Spinal cord (tissue), 10 donors: Measurements from ENCODE around the gene ST7. TPM values are rescaled to one million over a fixed set of nuclear protein-coding genes. Genes with fewer than 3 reads are reported as not detected.
"Not testable (repeated sequence)": the region's sequence is repeated elsewhere in the genome, so short reads cannot be mapped to it uniquely, and the experiment has no call there.

Experiments used
- DNase-seq, 6 donors: peaks; one replicate each; pipeline versions ENCODE4 v3.0.0 to v3.0.0-alpha.2; 2013 to 2015; ENCODE audit warnings: low spot score in 6 of 6, low read depth in 4 of 6
- H3K27ac ChIP-seq: one replicate; pipeline ENCODE4 v1.5.1; 2013; ENCODE audit warnings: low read depth, low read length, control low read depth
- H3K27me3 ChIP-seq: one replicate; pipeline ENCODE4 v1.6.1; 2013; ENCODE audit warnings: low read length; ENCODE audit not compliant: control insufficient read depth, insufficient read depth
- H3K36me3 ChIP-seq: one replicate; pipeline ENCODE4 v1.6.1; 2013; ENCODE audit warnings: low read length; ENCODE audit not compliant: control insufficient read depth, insufficient read depth
- H3K4me1 ChIP-seq: one replicate; pipeline ENCODE4 v1.6.1; 2013; ENCODE audit warnings: low read length; ENCODE audit not compliant: control insufficient read depth, insufficient read depth
- H3K4me3 ChIP-seq: one replicate; pipeline ENCODE4 v1.5.1; 2013; ENCODE audit warnings: low read depth, low read length, control low read depth
- H3K9me3 ChIP-seq: one replicate; pipeline ENCODE4 v1.6.1; 2013; ENCODE audit warnings: low read length; ENCODE audit not compliant: control insufficient read depth, insufficient read depth
- WGBS: methylation state at CpG from one replicate; pipeline ENCODE4 v1.1.5; 2013; ENCODE audit warnings: missing lambda C conversion rate; ENCODE audit not compliant: insufficient coverage; 5-methylcytosine and 5-hydroxymethylcytosine counted together
- polyA plus RNA-seq, 2 donors: library from polyadenylated mRNA; unstranded; fragments of 120-200 nt; gene quantifications; one replicate each; pipeline ENCODE4 v1.2.1, GENCODE V29; 2013; ENCODE audit not compliant: insufficient read length in 2 of 2
- total RNA-seq, 2 donors: library from RNA; depleted of rRNA in 1 of 2; stranded (reverse); fragments of 120-200 nt in 1 of 2; fragments of >200 nt in 1 of 2; gene quantifications; one replicate each; pipeline versions ENCODE4 v1.2.3 to v1.2.4, GENCODE V29; 2013 to 2014
- donor health status: healthy.

The ST7 gene
- total and polyA plus RNA-seq, 4 donors = 27.0 to 35.7 (median 31.8) TPM

DNA sequence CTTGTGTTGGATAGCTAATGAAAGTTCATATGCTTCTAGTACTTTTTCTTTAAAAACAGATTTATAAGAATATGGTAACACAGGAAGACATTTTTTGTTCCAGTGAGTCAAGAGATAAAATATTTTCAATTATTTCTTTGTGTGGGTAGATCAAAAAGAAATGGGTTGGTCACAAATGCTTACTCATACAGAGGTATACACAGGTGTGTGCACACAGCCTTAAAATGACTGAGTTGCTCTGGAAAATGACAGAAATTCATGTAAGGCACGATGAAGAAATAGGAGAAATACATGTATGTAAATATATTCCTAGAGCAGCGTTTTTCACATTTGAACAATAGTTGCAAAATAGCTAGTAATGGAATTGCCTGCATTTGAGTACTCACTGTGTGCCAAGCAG is 66.0 kb downstream of the ST7 start:
- DNase-seq = no peak

DNA sequence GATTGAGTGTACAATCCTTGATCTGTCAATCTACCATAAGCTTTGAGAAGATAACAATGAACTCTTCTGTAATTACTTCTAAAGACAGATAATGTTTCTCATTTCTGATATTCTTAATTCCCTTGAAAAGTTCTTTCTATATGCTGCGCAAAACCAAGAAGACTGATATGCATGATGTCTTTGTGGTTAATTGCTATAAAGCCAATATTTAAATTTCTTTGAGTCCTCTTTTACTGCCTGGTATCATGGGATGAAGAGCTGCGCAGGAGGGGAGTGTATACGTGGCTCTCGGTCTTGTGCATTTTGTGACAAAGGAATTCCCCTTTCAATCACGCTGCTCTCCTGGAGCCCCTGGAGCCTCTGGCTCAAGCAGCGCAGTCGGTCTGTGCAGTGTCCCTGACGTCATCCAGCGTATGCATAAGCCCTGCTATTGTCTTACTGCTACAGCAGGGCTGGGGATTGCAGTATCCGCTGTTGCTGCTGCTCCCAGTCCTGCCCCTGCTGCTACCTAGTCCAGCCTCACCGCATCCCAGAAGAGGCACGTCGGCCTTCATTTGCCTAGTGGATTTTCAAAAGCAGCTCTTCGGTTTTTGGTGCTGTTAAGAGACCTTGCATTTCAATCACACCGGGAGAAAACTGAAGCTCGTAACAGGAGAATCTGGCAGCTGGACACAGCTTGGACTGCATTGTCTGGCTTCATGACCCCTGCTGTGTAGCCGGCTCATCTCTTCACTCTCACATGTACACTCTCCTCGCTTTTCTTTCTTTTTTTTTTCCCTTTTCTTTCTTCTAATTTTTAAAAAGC is 66.7 kb downstream of the ST7 start:
- peak; percentile 70 to 98 (median 80) for DNase-seq
- WGBS = 1% methylated on average over 17 of the region's 18 CpGs

More for the DNA sequence above, 66.0 kb downstream of the ST7 start:
- Histone ChIP-seq H3K36me3 (no peaks in the 10 kb centered on the region), H3K27ac (no peak overlapping the region), H3K9me3 (no peaks in the 10 kb centered on the region), H3K4me1 (peaks cover 3% of the 10 kb centered on the region), H3K4me3 (no peak overlapping the region), H3K27me3 (no peaks in the 10 kb centered on the region)
- 100% methylated on average over 1 of the region's 2 CpGs for WGBS

DNA sequence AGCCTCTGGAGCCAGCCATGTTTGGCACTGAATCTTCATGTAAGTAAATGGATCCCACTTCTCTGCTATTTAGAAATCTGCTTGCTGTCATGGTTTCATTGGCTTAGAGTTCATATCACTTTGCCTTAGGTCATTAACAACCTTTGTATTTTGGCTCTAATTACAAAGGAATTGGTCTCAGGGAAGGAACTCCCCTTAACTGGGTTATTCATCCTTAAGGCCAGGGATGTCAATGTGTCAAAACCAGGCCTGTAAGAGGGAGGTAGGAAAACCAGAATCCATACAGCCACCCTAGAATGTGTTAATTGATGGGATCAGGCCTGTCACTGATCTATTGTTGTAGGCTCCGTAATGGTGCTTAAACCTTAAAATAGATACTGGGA is 67.3 kb downstream of the ST7 start:
- Histone ChIP-seq H3K27ac (peak overlapping the region; percentile 86), H3K4me1 (peaks cover 3% of the 10 kb centered on the region), H3K9me3 (no peaks in the 10 kb centered on the region), H3K36me3 (no peaks in the 10 kb centered on the region), H3K4me3 (peak overlapping the region; percentile 51), H3K27me3 (no peaks in the 10 kb centered on the region)
- no CpG with 5 or more reads among the region's 1 CpG for WGBS
- peak in 4 of 6 donors; percentile 25 to 89 (median 46) for DNase-seq

More for the DNA sequence above, 66.7 kb downstream of the ST7 start:
- Histone ChIP-seq H3K9me3 (no peaks in the 10 kb centered on the region), H3K27me3 (no peaks in the 10 kb centered on the region), H3K36me3 (no peaks in the 10 kb centered on the region), H3K4me3 (peak overlapping the region; percentile 51), H3K27ac (peak overlapping the region; percentile 86), H3K4me1 (peaks cover 3% of the 10 kb centered on the region)

DNA sequence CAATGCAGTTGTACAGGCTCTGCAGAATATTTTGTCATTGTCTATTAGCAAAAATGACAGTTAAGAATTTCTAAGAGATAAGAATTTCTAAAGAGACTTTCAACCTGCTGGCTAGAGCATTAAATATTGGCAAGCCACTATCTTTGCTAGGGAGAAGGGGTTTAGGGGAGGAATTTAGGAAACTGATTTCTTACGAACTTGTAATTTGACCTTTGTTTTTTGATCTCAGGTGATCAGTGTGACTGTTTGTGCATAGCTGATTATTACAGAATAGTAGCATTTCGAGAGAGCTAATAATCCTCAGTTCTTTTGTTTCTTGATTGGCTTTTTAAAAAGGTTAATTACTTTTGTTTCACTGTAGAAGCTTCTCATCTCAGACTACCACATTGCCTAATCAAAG is 68.1 kb downstream of the ST7 start:
- Histone ChIP-seq H3K27ac (no peak overlapping the region), H3K36me3 (no peaks in the 10 kb centered on the region), H3K4me3 (peak overlapping the region; percentile 51), H3K27me3 (no peaks in the 10 kb centered on the region), H3K9me3 (no peaks in the 10 kb centered on the region), H3K4me1 (peaks cover 3% of the 10 kb centered on the region)
- DNase-seq = peak in 1 of 6 donors; percentile 47
- WGBS = no CpG with 5 or more reads among the region's 2 CpGs

DNA sequence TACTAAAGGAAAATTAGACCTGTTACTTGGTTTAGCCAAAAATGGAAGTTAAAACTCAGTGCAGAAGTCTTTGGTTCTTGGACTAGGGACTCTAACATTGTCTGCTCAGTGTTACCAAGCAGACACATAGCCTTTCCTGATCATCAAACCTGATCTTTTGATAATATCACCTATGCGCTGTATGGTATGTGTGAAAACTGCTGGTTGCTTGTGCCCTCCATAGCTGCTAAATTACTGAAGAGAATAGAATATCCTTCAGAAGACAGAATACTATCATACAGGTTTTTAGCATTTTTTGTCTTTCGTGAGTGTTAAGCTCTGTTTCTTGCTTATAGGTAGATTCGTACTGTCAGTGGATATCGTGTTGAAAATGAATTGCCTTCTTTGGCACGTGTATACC is 68.7 kb downstream of the ST7 start:
- peak in 1 of 6 donors; percentile 62 for DNase-seq
- Histone ChIP-seq H3K36me3 (no peaks in the 10 kb centered on the region), H3K27ac (no peak overlapping the region), H3K4me3 (peak overlapping the region; percentile 51), H3K4me1 (peaks cover 3% of the 10 kb centered on the region), H3K27me3 (no peaks in the 10 kb centered on the region), H3K9me3 (no peaks in the 10 kb centered on the region)
- WGBS = no CpG with 5 or more reads among the region's 5 CpGs

DNA sequence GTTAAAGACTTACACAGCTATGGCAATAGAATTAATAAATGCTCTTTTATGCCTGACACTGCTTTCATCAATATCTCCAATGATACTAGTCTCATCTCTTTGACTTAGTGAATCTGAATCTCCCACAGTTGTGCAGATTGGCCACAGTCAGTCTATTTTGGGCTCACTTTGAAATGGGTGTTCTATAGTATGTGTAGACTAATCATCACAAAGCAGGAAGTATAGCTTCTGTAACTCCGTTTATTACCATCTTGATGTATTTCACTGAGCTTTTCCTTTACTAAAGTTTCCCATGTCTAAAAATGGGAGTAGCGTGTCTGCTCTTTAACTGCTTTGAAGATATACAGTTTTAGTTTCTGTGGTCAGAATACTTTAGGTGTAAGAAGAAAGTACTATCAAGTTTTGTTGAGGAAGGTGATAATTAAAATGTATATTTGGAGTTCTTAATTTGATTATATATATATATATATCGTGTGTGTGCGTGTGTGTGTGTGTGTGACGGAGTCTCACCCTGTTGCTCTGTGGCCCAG is 70.1 kb downstream of the ST7 start:
- Histone ChIP-seq H3K9me3 (no peaks in the 10 kb centered on the region), H3K4me1 (peaks cover 3% of the 10 kb centered on the region), H3K27ac (no peak overlapping the region), H3K27me3 (no peaks in the 10 kb centered on the region), H3K4me3 (peak overlapping the region; percentile 51), H3K36me3 (no peaks in the 10 kb centered on the region)
- whole genome bisulfite sequencing = no CpG with 5 or more reads among the region's 5 CpGs
- DNase-seq = peak in 2 of 6 donors; percentile 21 to 28

DNA sequence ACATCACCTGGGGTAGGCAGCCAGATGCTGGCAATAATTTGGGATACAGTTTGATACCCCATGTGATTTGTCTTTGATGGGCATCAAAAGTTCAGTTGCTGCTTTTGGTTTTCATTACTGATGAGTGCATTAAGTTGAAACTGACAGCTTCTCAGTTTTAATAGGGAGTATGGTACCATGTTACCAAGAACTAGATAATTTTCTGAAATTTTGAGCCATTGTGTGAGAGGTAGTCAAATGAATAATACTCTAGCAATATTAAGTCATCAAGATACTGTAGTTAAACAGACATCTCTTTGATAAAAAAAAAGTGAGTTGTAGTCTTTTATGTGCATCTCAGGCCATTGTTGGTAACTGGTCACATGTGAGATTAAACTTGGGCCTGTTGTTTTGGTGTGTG is 71.5 kb downstream of the ST7 start:
- H3K36me3 ChIP-seq = no peaks in the 10 kb centered on the region
- H3K4me1 ChIP-seq = peaks cover 3% of the 10 kb centered on the region
- no peak overlapping the region for H3K27ac ChIP-seq
- no peak for DNase-seq
- H3K9me3 ChIP-seq = no peaks in the 10 kb centered on the region
- H3K27me3 ChIP-seq = no peaks in the 10 kb centered on the region
- H3K4me3 ChIP-seq = no peak overlapping the region

DNA sequence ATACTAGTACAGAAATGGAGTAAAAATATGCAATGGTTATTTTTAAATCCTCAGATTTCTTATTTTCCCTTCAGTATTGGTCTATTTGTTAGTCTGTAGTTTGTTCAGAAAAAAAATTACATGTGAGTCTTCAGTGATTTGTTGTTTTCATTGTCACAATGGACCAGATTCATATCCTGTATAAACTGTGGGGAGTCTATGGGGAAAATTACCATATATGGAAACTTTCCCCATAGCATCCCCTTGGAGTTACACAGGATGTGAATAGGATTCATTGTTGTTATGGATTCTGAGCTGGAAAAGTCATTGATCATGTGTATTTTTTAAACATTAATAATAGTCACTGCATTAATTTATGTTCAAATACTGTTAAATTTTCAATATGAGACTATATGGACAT is 72.6 kb downstream of the ST7 start:
- DNase-seq = no peak
- no peaks in the 10 kb centered on the region for H3K36me3 ChIP-seq
- peaks cover 3% of the 10 kb centered on the region for H3K9me3 ChIP-seq
- no peak overlapping the region for H3K27ac ChIP-seq
- H3K27me3 ChIP-seq = no peaks in the 10 kb centered on the region
- peaks cover 3% of the 10 kb centered on the region for H3K4me1 ChIP-seq
- no peak overlapping the region for H3K4me3 ChIP-seq

DNA sequence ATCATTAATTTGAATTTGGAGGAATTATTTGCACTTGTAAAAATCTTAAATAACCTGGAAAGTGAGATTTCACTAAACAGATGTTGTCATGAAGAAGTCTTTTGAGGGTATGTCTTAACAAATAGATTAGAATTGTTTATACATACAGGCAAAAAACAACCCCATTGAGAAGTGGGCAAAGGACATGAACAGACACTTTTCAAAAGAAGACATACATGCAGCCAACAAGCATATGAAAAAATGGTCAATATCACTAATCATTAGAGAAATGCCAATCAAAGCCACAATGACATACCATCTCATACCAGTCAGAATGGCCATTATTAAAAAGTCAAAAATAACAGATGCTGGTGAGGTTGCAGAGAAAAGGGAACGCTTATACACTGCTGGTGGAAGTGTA is 77.0 kb downstream of the ST7 start:
- H3K27ac ChIP-seq, H3K36me3 ChIP-seq, H3K4me3 ChIP-seq, H3K4me1 ChIP-seq, H3K9me3 ChIP-seq, H3K27me3 ChIP-seq, DNase-seq: not testable (repeated sequence)
- no CpG with 5 or more reads among the region's 1 CpG for WGBS

DNA sequence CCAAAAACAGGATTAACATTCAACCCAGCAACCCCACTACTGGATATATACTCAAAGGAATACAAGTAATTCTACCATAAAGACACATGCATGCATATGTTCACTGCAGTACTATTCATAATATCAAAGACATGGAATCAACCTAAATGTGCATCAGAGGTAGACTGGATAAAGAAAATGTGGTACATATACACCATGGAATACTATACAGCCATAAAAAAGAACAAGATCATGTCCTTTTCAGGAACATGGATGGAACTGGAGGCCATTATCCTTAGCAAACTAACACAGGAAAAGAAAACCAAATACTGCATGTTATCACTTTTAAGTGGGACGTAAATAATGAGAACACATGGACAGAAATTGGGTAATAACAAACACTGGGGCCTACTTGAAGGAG is 77.5 kb downstream of the ST7 start:
- H3K9me3 ChIP-seq, DNase-seq, H3K4me1 ChIP-seq, H3K4me3 ChIP-seq, H3K27me3 ChIP-seq, H3K36me3 ChIP-seq, H3K27ac ChIP-seq: not testable (repeated sequence)
- no CpG with 5 or more reads among the region's 1 CpG for WGBS
